ENCODE measurements around the gene SUGCT. TPM values are rescaled to one million over a fixed set of nuclear protein-coding genes. Genes with fewer than 3 reads are reported as not detected.

SUGCT gene
- total RNA-seq, 1 experiment from 2014 or later = 1.5 TPM

- Histone ChIP-seq H3K27me3 (replicated peaks; ENCODE audit: insufficient read depth, low read depth, low read length, poor library complexity) (no peaks in the 10 kb centered on the region), H3K27ac (ENCODE audit: low read depth, low read length, poor library complexity, severe bottlenecking) (no peak overlapping the region), H3K4me3 (ENCODE audit: low read depth, low read length, poor library complexity, severe bottlenecking) (no peak overlapping the region), H3K9me3 (ENCODE audit: low read depth, low read length, poor library complexity, severe bottlenecking) (no peaks in the 10 kb centered on the region), H3K36me3 (ENCODE audit: insufficient read depth, low read length, poor library complexity, severe bottlenecking) (no peaks in the 10 kb centered on the region), H3K4me1 (ENCODE audit: insufficient read depth, low read length, poor library complexity, severe bottlenecking) (no peaks in the 10 kb centered on the region)
- BruUV-seq (replicated peaks) = no TSS peak
- TF ChIP-seq, protein P1, sequence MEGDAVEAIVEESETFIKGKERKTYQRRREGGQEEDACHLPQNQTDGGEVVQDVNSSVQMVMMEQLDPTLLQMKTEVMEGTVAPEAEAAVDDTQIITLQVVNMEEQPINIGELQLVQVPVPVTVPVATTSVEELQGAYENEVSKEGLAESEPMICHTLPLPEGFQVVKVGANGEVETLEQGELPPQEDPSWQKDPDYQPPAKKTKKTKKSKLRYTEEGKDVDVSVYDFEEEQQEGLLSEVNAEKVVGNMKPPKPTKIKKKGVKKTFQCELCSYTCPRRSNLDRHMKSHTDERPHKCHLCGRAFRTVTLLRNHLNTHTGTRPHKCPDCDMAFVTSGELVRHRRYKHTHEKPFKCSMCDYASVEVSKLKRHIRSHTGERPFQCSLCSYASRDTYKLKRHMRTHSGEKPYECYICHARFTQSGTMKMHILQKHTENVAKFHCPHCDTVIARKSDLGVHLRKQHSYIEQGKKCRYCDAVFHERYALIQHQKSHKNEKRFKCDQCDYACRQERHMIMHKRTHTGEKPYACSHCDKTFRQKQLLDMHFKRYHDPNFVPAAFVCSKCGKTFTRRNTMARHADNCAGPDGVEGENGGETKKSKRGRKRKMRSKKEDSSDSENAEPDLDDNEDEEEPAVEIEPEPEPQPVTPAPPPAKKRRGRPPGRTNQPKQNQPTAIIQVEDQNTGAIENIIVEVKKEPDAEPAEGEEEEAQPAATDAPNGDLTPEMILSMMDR (conservative IDR thresholded peaks at IDR 0.05; ENCODE audit: low read depth, low read length) = no peak
- no peak for TF ChIP-seq EZH2 (IDR thresholded peaks at IDR 0.05; ENCODE audit: borderline replicate concordance, low read depth, low read length, poor library complexity, severe bottlenecking)
- no peak for DNase-seq (ENCODE audit: low spot score)
- CTCF ChIA-PET = no interaction called here
- POLR2A ChIA-PET (ENCODE audit: low non-redundant PET) = no interaction called here
- intact Hi-C loops (cut with micrococcal nuclease; ENCODE audit: unreplicated experiment) = no loop called here
Observed at GRCh38 chr7:40371806-40372440, 237.1 kb downstream of the SUGCT start.

DNA sequence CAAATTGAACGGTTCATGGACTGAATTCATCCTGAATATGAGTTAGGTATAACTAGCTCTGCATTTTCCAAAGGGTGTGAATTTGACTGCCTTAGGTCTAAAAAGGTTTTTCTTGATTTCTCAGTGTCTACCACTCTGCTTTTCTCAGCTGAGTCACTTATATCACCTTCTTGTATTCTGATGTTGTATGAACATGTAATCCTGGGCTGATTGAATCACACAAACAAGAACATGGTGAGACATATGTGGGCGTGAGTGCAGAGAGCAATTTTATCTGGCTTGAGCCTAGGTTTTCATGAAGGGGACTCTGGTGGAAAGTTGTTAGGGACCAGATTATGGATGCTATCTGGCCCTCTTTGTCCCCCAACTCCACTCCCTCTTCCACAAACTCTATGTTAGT, 239.8 kb downstream of the SUGCT start:
- CTCF ChIA-PET = no interaction called here
- no peaks in the 10 kb centered on the region for H3K27me3 ChIP-seq (replicated peaks; ENCODE audit: insufficient read depth, low read depth, low read length, poor library complexity)
- no peaks in the 10 kb centered on the region for H3K9me3 ChIP-seq (ENCODE audit: low read depth, low read length, poor library complexity, severe bottlenecking)
- H3K4me3 ChIP-seq (ENCODE audit: low read depth, low read length, poor library complexity, severe bottlenecking) = no peak overlapping the region
- no peak for TF ChIP-seq EZH2 (IDR thresholded peaks at IDR 0.05; ENCODE audit: borderline replicate concordance, low read depth, low read length, poor library complexity, severe bottlenecking)
- TF ChIP-seq, protein P1 (conservative IDR thresholded peaks at IDR 0.05; ENCODE audit: low read depth, low read length) = no peak
- DNase-seq (ENCODE audit: low spot score) = no peak
- BruUV-seq (replicated peaks) = no TSS peak
- no peaks in the 10 kb centered on the region for H3K36me3 ChIP-seq (ENCODE audit: insufficient read depth, low read length, poor library complexity, severe bottlenecking)
- POLR2A ChIA-PET (ENCODE audit: low non-redundant PET) = no interaction called here
- intact Hi-C loops (cut with micrococcal nuclease; ENCODE audit: unreplicated experiment) = no loop called here
- no peak overlapping the region for H3K27ac ChIP-seq (ENCODE audit: low read depth, low read length, poor library complexity, severe bottlenecking)
- H3K4me1 ChIP-seq (ENCODE audit: insufficient read depth, low read length, poor library complexity, severe bottlenecking) = no peaks in the 10 kb centered on the region

DNA sequence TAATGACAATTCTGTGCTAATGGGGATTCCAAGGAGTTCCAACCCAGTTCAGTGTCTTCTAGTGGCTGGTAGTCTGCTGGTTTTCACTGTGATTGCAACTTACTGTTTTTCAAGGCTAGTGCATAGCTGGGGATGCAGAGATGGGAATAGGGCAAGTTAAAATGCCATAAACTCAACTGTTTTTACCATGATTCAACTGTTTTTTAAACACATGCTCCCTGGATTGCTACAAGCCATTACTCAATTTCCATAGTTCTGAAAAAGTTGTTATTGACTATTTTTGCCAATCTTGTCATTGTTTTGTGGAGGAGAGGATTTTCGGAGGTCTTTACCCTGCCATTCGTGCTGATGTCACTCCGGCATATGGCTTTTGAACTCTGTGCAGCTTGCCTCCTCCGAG, 245.3 kb downstream of the SUGCT start:
- Histone ChIP-seq H3K4me3 (ENCODE audit: low read depth, low read length, poor library complexity, severe bottlenecking) (no peak overlapping the region), H3K36me3 (ENCODE audit: insufficient read depth, low read length, poor library complexity, severe bottlenecking) (no peaks in the 10 kb centered on the region), H3K9me3 (ENCODE audit: low read depth, low read length, poor library complexity, severe bottlenecking) (no peaks in the 10 kb centered on the region), H3K4me1 (ENCODE audit: insufficient read depth, low read length, poor library complexity, severe bottlenecking) (no peaks in the 10 kb centered on the region), H3K27ac (ENCODE audit: low read depth, low read length, poor library complexity, severe bottlenecking) (no peak overlapping the region), H3K27me3 (replicated peaks; ENCODE audit: insufficient read depth, low read depth, low read length, poor library complexity) (no peaks in the 10 kb centered on the region)
- DNase-seq (ENCODE audit: low spot score) = no peak
- intact Hi-C loops (cut with micrococcal nuclease; ENCODE audit: unreplicated experiment) = no loop called here
- TF ChIP-seq, protein P1 (conservative IDR thresholded peaks at IDR 0.05; ENCODE audit: low read depth, low read length) = no peak
- no peak for TF ChIP-seq EZH2 (IDR thresholded peaks at IDR 0.05; ENCODE audit: borderline replicate concordance, low read depth, low read length, poor library complexity, severe bottlenecking)
- BruUV-seq (replicated peaks) = no TSS peak
- CTCF ChIA-PET = no interaction called here
- POLR2A ChIA-PET (ENCODE audit: low non-redundant PET) = no interaction called here

Measured in A673 (cell line).